K562 (cell line): ENCODE results near the gene PRKAR1B. TPM values are rescaled to one million over a fixed set of nuclear protein-coding genes. Genes with fewer than 3 reads are reported as not detected.

ENCODE experiments used
- CCNT2 ChIP-seq: IDR thresholded peaks from 2 replicates; pipeline ENCODE4 v1.6.1; 2011; ENCODE audit warnings: borderline replicate concordance, low read depth, mild to moderate bottlenecking, moderate library complexity, mixed read lengths, low read length; ENCODE audit not compliant: insufficient read length; ENCODE audit errors: extremely low read depth
- CHD2 ChIP-seq: IDR thresholded peaks from 2 replicates; pipeline ENCODE4 v1.6.1; 2011; ENCODE audit warnings: low read depth, low read length
- CUX1 ChIP-seq: fragments of 200-800 bp; sonication (Bioruptor generic); IDR thresholded peaks from 2 replicates; pipeline ENCODE4 v1.6.1; 2016; ENCODE audit warnings: missing genetic modification characterization, missing compliant biosample characterization
- GTF3C2 ChIP-seq: IDR thresholded peaks from 3 replicates; pipeline ENCODE4 v1.6.1; 2011; ENCODE audit warnings: borderline replicate concordance, mild to moderate bottlenecking, moderate library complexity; ENCODE audit not compliant: insufficient read length; ENCODE audit errors: extremely low read depth
- MTA1 ChIP-seq: fragments of 450-650 bp; IDR thresholded peaks from 2 replicates; pipeline ENCODE4 v1.6.1; 2017; ENCODE audit warnings: borderline replicate concordance
- PTBP1 ChIP-seq: fragments of 200-400 bp; formaldehyde crosslinking; IDR thresholded peaks from 2 replicates; pipeline ENCODE4 v1.6.1; 2017; ENCODE audit warnings: low read depth, low read length
- TFAP4 ChIP-seq: sonication (generic); formaldehyde crosslinking; IDR thresholded peaks from 2 replicates; pipeline ENCODE4 v1.8.0; 2022; ENCODE audit warnings: missing genetic modification reagents, mild to moderate bottlenecking, moderate library complexity, borderline replicate concordance
- ZNF551 ChIP-seq: fragments of 250-450 bp; sonication (Bioruptor Pico); IDR thresholded peaks from 2 replicates; pipeline ENCODE4 v1.5.0; 2021; ENCODE audit warnings: mild to moderate bottlenecking, moderate library complexity
- ZNF696 ChIP-seq: fragments of 250-450 bp; sonication (Bioruptor Pico); conservative IDR thresholded peaks from 2 replicates; pipeline ENCODE4 v1.4.0; 2020; ENCODE audit warnings: mild to moderate bottlenecking, moderate library complexity
- ZNF830 ChIP-seq: fragments of 250-450 bp; sonication (Bioruptor Pico); IDR thresholded peaks from 2 replicates; pipeline ENCODE4 v1.5.0; 2021; ENCODE audit warnings: mild to moderate bottlenecking
- polyA plus RNA-seq, 8 experiments: library from polyadenylated mRNA; depleted of rRNA in 4 of 8; stranded (reverse) in 5 of 8; unstranded in 3 of 8; fragments of >200 nt; fragmentation: Nextera tagmentation in 2 of 8; fragmentation: Illumina TruSeq in 1 of 8; extraction: Ambion mirVana in 2 of 8; extraction: Trizol in 1 of 8; gene quantifications; 2 replicates each; pipeline versions ENCODE4 v1.2.1 to v1.2.3, GENCODE V29; 2011 to 2014; ENCODE audit warnings: inconsistent platforms in 1 of 8, missing spikeins in 1 of 8
- total RNA-seq, 7 experiments: library from RNA; depleted of rRNA in 6 of 7; stranded (reverse); fragments of >200 nt in 6 of 7; fragmentation: Illumina TruSeq in 2 of 7; extraction: Trizol in 2 of 7; gene quantifications; 2 replicates each; pipeline versions ENCODE4 v1.2.1 to v1.2.3, GENCODE V29; 2011 to 2021; ENCODE audit warnings: low replicate concordance in 1 of 7
- TF ChIP-seq, protein P1 (sequence below), 2 experiments: fragments of 450-650 bp in 1 of 2; sonication (generic) in 1 of 2; formaldehyde crosslinking; conservative IDR thresholded peaks; 2 replicates each; pipeline versions ENCODE4 v1.4.0 to v1.8.1; 2020 to 2022; ENCODE audit warnings: mild to moderate bottlenecking in 1 of 2, missing genetic modification reagents in 1 of 2
- TF ChIP-seq, protein P2 (sequence below), 2 experiments: fragments of 450-650 bp; conservative IDR thresholded peaks; 2 replicates each; pipeline ENCODE4 v1.6.1; 2017; ENCODE audit warnings: mild to moderate bottlenecking in 2 of 2, moderate library complexity in 2 of 2

The PRKAR1B gene
- total and polyA plus RNA-seq, 9 of the 15 experiments (the other 6 are each of a cell fraction or from before 2014, with no cell fraction given) = 0.99 to 30.5 (median 12.7) TPM

DNA sequence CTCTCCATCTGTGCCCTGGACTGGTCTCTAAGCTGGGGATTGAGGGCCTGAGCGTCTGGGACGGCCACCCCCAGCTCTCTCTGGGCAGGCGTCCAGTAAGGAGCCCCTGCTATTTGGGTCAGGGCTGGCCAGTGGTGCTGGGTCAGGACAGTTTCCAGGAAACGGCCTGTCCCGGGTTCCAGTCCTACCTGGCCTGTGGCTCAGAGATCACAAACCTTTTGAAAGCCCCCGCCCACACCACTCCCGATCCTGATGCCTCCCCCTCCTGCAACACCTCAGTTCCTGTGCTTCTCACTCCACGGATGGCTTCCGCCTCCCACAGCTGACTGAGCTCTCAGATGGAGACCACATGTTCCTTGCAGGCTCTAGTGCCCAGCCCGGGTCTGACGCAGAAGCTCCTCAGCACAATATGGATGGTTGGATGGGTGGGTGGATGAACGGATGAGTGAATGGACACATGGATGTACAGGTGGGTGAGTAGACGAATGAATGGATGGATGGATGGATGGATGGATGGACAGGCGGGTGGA lies 115.7 kb downstream of the PRKAR1B start (continued):
- TF ChIP-seq CCNT2 (no peak), CUX1 (0 out of 2 replicates have a peak, but pooled peaks have one; percentile 16), PTBP1 (no peak), MTA1 (no peak), GTF3C2 (no peak), ZNF696 (no peak), ZNF830 (CRISPR knock-in tag) (no peak), TFAP4 (CRISPR knock-in tag) (peak; percentile 37; the same call in 1 of the 2 replicates), ZNF551 (CRISPR knock-in tag) (no peak), CHD2 (no peak)
- TF ChIP-seq, protein P1, sequence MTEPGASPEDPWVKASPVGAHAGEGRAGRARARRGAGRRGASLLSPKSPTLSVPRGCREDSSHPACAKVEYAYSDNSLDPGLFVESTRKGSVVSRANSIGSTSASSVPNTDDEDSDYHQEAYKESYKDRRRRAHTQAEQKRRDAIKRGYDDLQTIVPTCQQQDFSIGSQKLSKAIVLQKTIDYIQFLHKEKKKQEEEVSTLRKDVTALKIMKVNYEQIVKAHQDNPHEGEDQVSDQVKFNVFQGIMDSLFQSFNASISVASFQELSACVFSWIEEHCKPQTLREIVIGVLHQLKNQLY (CRISPR knock-in tag; conservative IDR thresholded peaks at IDR 0.05) = no peak
- TF ChIP-seq, protein P2, sequence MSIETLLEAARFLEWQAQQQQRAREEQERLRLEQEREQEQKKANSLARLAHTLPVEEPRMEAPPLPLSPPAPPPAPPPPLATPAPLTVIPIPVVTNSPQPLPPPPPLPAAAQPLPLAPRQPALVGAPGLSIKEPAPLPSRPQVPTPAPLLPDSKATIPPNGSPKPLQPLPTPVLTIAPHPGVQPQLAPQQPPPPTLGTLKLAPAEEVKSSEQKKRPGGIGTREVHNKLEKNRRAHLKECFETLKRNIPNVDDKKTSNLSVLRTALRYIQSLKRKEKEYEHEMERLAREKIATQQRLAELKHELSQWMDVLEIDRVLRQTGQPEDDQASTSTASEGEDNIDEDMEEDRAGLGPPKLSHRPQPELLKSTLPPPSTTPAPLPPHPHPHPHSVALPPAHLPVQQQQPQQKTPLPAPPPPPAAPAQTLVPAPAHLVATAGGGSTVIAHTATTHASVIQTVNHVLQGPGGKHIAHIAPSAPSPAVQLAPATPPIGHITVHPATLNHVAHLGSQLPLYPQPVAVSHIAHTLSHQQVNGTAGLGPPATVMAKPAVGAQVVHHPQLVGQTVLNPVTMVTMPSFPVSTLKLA (conservative IDR thresholded peaks at IDR 0.05) = peak in 1 of 2 experiments; percentile 29; a peak in 2 of 4 replicates
